ENCODE results near the gene FOXR1.
"Not testable (repeated sequence)": the region's sequence is repeated elsewhere in the genome, so short reads cannot be mapped to it uniquely, and the experiment has no call there.

FOXR1 gene

DNA sequence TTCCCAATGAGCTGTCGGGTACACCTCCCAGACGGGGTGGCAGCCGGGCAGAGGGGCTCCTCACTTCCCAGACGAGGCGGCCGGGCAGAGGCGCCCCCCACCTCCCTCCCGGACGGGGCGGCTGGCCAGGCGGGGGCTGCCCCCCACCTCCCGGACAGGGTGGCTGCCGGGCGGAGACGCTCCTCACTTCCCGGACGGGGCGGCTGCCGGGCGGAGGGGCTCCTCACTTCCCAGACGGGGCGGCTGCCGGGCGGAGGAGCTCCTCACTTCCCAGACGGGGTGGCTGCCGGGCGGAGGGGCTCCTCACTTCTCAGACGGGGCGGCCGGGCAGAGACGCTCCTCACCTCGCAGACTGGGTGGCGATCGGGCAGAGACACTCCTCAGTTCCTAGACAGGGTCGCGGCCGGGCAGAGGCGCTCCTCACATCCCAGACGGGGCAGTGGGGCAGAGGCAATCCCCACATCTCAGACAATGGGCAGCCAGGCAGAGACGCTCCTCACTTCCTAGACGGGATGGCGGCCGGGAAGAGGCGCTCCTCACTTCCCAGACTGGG, 20.0 kb downstream of the FOXR1 start:
- in situ Hi-C loops (cut with HindIII; ENCODE audit: low sequenced_read_pairs), result not testable (repeated sequence)

DNA sequence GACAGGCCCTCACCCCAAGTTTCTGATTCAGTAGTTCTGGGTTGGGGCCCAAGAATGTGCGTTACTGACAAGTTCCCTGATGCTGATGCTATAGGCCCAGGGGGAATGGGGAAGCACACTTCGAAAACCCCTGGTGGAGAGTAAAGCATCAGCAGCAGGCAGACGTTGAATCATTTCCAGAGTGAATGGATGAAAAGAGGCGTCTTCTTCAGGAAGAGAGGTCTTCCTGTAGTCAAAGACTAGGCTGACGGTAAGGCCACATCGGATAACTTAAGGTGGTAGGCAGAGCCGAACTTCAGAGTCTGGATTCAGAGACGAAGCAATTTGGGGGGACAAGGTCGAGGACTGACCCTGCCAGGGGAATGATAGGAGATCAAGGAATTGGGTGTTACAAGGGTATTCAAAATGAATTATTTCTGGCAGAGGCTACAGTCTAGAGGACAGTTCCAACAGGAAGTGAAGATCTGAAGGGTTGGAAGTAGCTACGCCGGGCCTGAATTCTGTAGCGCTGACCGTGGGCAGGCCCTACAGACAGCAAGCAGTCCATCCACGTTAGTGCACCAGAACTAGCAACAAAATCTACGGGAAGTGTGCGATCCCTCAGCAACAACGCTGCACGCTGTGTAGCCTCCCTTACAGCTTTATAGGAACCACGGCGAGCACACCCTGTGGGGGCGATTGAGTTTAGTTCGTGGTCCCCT, 25.5 kb downstream of the FOXR1 start:
- in situ Hi-C loops (cut with HindIII; ENCODE audit: low sequenced_read_pairs), result no loop called here

- in situ Hi-C loops (cut with HindIII; ENCODE audit: low sequenced_read_pairs), result no loop called here
These were observed 26.2 kb downstream of the FOXR1 start, which contains the start of gene CENATAC for GRCh38 chr11:118997627-118998387. TSS of gene CENATAC (plus strand) at chr11:118998138. CDS start at chr11:118998198, 60 bp downstream.

DNA sequence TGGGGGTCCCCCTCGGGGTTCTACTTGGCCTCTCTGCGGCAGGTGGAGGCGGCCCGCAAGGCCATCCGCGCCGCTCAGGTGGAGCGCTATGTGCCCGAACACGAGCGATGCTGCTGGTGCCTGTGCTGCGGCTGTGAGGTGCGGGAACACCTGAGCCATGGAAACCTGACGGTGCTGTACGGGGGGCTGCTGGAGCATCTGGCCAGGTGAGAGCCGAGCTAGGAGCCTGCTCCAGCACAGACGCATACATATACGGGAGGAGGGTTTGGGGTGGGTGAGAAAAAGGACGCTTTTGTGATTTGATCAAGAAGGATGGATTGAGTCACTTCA, 26.8 kb downstream of the FOXR1 start:
- in situ Hi-C loops (cut with HindIII; ENCODE audit: low sequenced_read_pairs), result no loop called here

DNA sequence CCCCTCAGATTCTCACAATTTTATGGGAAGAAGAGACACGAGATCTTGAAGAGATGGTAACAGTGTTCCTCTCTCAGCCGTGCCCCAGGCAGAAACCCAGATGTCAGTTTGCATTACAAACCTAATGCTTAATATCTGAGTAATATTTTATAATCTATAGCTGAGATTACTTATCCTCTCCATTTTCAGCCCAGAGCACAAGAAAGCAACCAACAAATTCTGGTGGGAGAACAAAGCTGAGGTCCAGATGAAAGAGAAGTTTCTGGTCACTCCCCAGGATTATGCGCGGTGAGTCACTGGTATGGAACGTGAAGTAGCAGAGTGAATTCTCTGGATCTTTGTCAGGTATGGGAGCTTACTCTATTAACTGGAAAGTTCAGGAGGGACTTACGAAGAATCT, 27.3 kb downstream of the FOXR1 start:
- in situ Hi-C loops (cut with HindIII; ENCODE audit: low sequenced_read_pairs), result no loop called here

GRCh38 chr11:119000906-119001305, 29.3 kb downstream of the FOXR1 start:
- in situ Hi-C loops (cut with HindIII; ENCODE audit: low sequenced_read_pairs), result no loop called here

DNA sequence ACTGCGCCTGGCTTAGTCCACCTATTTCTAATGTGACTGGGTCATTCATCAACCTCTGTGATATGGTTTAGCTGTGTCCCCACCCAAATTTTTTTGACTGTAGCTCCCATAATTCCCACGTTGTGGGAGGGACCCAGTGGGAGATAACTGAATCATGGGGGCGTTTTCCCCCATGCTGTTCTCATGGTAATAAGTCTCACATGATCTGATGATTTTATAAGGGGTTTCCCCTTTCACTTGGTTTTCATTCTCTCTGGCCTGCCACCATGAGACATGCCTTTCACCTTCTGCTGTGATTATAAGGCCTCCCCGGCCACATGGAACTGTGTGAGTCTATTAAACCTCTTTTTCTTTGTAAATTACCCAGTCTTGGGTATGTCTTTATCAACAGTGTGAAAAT, 35.1 kb downstream of the FOXR1 start:
- in situ Hi-C loops (cut with HindIII; ENCODE audit: low sequenced_read_pairs), result no loop called here

- in situ Hi-C loops (cut with HindIII; ENCODE audit: low sequenced_read_pairs), result no loop called here
These were observed 40.0 kb downstream of the FOXR1 start for GRCh38 chr11:119011476-119012053.

DNA sequence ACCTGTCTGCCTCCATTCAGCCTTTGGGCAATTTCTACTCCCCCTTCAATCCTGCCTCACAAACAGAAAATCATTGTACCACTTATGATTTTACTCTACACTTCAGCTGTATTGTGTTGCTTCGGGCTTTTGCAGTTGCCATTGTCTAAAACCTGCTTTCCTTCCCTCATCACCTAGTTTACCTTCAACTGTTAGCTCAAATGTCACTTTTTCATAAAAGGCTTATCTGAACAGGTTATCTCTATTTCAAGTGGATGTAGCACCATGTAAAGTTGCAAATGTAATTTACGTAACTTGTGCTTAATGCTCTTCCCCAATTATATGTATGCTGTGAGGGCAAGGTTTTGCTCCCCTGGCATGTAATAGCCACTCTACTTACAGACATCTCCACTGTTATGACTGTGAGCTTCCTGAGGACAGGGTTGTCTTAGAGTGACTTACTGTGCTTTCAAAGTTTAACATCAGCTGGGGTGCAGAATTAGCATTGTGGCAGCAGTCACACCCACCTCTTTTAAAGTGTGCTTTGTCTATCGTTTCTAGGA, 41.1 kb downstream of the FOXR1 start:
- in situ Hi-C loops (cut with HindIII; ENCODE audit: low sequenced_read_pairs), result no loop called here

DNA sequence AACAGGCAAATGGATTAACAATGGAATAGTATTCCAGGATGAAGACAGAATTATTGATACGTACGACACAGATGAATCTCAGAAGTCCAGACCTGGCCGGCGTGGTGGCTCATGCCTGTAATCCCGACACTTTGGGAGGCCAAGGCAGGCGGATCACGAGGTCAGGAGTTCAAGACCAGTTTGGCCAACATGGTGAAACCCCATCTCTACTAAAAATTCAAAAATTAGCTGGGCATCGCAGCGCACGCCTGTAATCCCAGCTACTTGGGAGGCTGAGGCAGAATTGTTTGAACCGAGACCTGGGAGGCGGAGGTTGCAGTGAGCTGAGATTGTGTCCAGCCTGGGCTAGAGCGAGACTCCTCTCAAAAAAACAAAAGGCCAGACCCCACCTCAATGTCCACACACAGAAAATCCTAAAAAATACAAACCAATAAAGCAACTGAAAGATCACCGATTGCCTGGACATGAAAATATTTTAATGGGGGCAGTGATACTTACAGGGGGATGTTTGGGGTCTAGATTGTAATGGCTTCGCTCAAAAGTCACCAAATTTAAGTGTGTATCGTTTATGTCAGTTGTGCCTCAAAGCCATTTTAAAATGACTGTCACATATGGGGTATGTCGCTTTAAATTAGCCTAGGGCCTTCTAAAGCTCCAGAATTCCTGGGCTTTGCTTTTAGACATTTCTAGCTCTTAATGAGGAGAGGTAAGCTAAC, 42.8 kb downstream of the FOXR1 start:
- in situ Hi-C loops (cut with HindIII; ENCODE audit: low sequenced_read_pairs), result no loop called here

GRCh38 chr11:119015054-119015611, 43.6 kb downstream of the FOXR1 start:
- in situ Hi-C loops (cut with HindIII; ENCODE audit: low sequenced_read_pairs), result loop anchor here (5.0 kb wide), 1 partner anchor 87 kb away; the partner anchor contains the start of gene DPAGT1

- in situ Hi-C loops (cut with HindIII; ENCODE audit: low sequenced_read_pairs), result loop anchor here (5.0 kb wide), 1 partner anchor 86 kb away; the partner anchor contains the start of gene DPAGT1
These were observed 44.9 kb downstream of the FOXR1 start for GRCh38 chr11:119016216-119017009.

- in situ Hi-C loops (cut with HindIII; ENCODE audit: low sequenced_read_pairs), result loop anchor here (5.0 kb wide), 1 partner anchor 85 kb away; the partner anchor contains the start of gene DPAGT1
These were observed 45.8 kb downstream of the FOXR1 start for GRCh38 chr11:119017377-119017776.

DNA sequence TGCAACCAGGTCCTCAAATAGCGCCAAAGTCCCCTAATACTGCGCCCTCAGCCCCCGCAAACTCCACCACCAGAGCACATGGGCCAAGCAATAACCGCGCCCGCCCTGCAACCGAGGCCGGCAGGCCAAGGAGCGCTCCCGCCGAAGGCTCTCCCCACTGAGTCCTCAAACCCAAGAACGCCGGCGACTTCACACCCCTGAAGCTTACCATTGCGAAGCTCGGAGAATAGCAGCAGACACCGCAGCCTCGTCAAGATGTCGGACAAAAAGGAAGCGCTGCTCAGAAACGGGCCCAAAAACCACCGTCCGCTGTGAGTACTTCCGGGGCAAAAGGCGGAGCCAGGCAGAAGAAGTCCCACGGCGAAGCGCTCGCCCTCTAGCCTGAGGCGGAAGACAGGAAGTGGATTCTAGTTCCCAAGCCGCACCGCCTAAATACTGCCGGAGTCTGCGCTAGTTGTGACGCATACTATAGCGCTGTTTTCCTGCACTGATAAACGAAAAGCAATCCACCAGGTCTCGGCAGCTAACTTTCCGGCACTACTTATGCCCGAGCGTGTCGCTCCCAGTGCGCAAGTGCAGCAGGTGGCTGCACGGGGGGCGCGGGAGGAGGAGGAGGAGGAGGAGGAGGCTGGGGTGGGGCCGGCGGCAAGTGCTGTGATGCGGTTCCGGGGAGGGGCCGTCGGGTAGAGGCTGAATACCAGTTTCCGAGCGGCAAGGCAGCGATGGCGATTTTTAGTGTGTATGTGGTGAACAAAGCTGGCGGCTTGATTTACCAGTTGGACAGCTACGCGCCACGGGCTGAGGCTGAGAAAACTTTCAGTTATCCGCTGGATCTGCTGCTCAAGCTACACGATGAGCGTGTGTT, 46.7 kb downstream of the FOXR1 start, which contains the start of the genes RPS25 and TRAPPC4:
Gene RPS25 (minus strand): TSS at position 270 of the 865 bp plus-strand sequence. CDS start 59 bp downstream, at position 211.
Gene TRAPPC4 (plus strand): TSS at position 693 of the 865 bp plus-strand sequence. CDS start 30 bp downstream, at position 723.
- in situ Hi-C loops (cut with HindIII; ENCODE audit: low sequenced_read_pairs), result loop anchor here (5.0 kb wide), 1 partner anchor 84 kb away; the partner anchor contains the start of gene DPAGT1

- in situ Hi-C loops (cut with HindIII; ENCODE audit: low sequenced_read_pairs), result loop anchor here (5.0 kb wide), 1 partner anchor 82 kb away; the partner anchor contains the start of gene DPAGT1
These were observed 48.4 kb downstream of the FOXR1 start for GRCh38 chr11:119019996-119020395.

DNA sequence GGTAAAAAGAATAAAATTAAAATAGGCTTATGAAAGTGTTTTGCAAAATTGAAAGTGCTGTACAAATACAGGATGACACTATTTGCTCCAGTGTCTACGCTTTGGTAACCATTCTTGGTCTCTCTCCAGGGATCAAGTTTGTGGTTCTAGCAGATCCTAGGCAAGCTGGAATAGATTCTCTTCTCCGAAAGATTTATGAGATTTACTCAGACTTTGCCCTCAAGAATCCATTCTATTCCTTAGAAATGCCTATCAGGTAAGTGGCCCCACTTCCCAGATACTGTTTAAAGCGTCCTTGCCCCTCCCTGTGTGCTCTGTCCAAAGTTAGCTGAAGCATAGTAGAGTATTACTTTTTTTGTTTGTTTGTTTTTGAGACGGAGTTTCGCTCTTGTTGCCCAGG, 50.1 kb downstream of the FOXR1 start:
- in situ Hi-C loops (cut with HindIII; ENCODE audit: low sequenced_read_pairs), result no loop called here

GRCh38 chr11:119023741-119024140, 52.2 kb downstream of the FOXR1 start:
- in situ Hi-C loops (cut with HindIII; ENCODE audit: low sequenced_read_pairs), result no loop called here
